Endothelial cell of umbilical vein (primary cell): ENCODE data around the gene FMNL3. TPM values are rescaled to one million over a fixed set of nuclear protein-coding genes. Genes with fewer than 3 reads are reported as not detected.
A peak's percentile ranks its signal among the peaks of the same experiment; 100 is the strongest.

Experiments
- BruUV-seq: library from RNA; stranded (reverse); fragments of 400-500 nt; replicated peaks from 2 replicates; lab custom pipeline; 2021; lab: Mats Ljungman, UMichigan
- CTCF ChIA-PET: fragments of 300-600, 350-600 bp; sonication (Branson Sonifier 250); formaldehyde crosslinking; loops from one replicate; lab custom pipeline; 2021; ENCODE audit warnings: antibody characterized with exemption, inconsistent platforms; lab: Charles Lee
- POLR2A ChIA-PET: fragments of 300-600, 350-600 bp; sonication (Branson Sonifier 250); formaldehyde crosslinking; loops from one replicate; lab custom pipeline; 2021; ENCODE audit warnings: antibody characterized with exemption, inconsistent platforms; lab: Charles Lee
- DNase-seq: peaks from one replicate; pipeline ENCODE4 v3.0.0-alpha.2; 2011; ENCODE audit warnings: low read depth, low spot score
- FAIRE-seq: peaks from 2 replicates; lab custom pipeline; 2011; peaks lifted over from hg19 to GRCh38; lab: Jason Lieb, UNC
- H2AFZ ChIP-seq: 2 replicates; pipeline ENCODE4 v1.6.0; 2012; ENCODE audit warnings: low read depth, low read length, control low read depth, inconsistent platforms
- H3K27ac ChIP-seq: 2 replicates; pipeline ENCODE4 v1.5.1; 2011; ENCODE audit warnings: low read depth, mild to moderate bottlenecking, control low read depth, low read length, moderate library complexity; ENCODE audit not compliant: insufficient read depth
- H3K27me3 ChIP-seq, 2 experiments: 2 replicates each; pipeline versions ENCODE4 v1.6.0 to v1.6.1; 2011; ENCODE audit warnings: low read length in 2 of 2, mixed read lengths in 1 of 2; ENCODE audit not compliant: control insufficient read depth in 2 of 2, insufficient read depth in 2 of 2
- H3K36me3 ChIP-seq, 2 experiments: 2 replicates in 1 of 2; 3 replicates in 1 of 2; pipeline ENCODE4 v1.5.1; 2011; ENCODE audit warnings: low read length in 2 of 2, mild to moderate bottlenecking in 1 of 2, moderate library complexity in 1 of 2; ENCODE audit not compliant: control insufficient read depth in 2 of 2, insufficient read depth in 2 of 2; ENCODE audit errors: extremely low read depth in 1 of 2
- H3K4me1 ChIP-seq: 3 replicates; pipeline ENCODE4 v1.5.1; 2011; ENCODE audit warnings: mild to moderate bottlenecking, low read length; ENCODE audit not compliant: control insufficient read depth, insufficient read depth; ENCODE audit errors: extremely low read depth
- H3K4me2 ChIP-seq: 2 replicates; pipeline ENCODE4 v1.6.1; 2011; ENCODE audit warnings: low read length, control low read depth, mixed read lengths; ENCODE audit not compliant: insufficient read depth
- H3K4me3 ChIP-seq, 3 experiments: fragments of 200-600 bp in 1 of 3; sonication (generic), shearing (Covaris generic) in 1 of 3; replicated peaks in 1 of 3; 2 replicates each; pipeline ENCODE4 v1.5.1; 2011 to 2016; ENCODE audit warnings: control low read depth in 3 of 3, low read length in 3 of 3, mild to moderate bottlenecking in 2 of 3, inconsistent platforms in 1 of 3, low read depth in 1 of 3, moderate library complexity in 1 of 3; ENCODE audit not compliant: insufficient read depth in 1 of 3
- H3K79me2 ChIP-seq: 2 replicates; pipeline ENCODE4 v1.6.0; 2012; ENCODE audit warnings: low read length, inconsistent platforms; ENCODE audit not compliant: control insufficient read depth, insufficient read depth
- H3K9ac ChIP-seq: replicated peaks from 2 replicates; pipeline ENCODE3; 2011; ENCODE audit warnings: low read length, control low read depth; ENCODE audit not compliant: insufficient read depth; ENCODE audit errors: extremely low read depth
- H3K9me1 ChIP-seq: replicated peaks from 3 replicates; pipeline ENCODE4 v1.6.0; 2011; ENCODE audit warnings: mild to moderate bottlenecking, low read length; ENCODE audit not compliant: control insufficient read depth, insufficient read depth; ENCODE audit errors: extremely low read depth
- H3K9me3 ChIP-seq: replicated peaks from 2 replicates; pipeline ENCODE4 v1.5.1; 2012; ENCODE audit warnings: low read length, inconsistent platforms; ENCODE audit not compliant: control insufficient read depth, insufficient read depth
- H4K20me1 ChIP-seq: replicated peaks from 2 replicates; pipeline ENCODE3; 2011; ENCODE audit warnings: mild to moderate bottlenecking, low read length; ENCODE audit not compliant: control insufficient read depth, insufficient read depth; ENCODE audit errors: extremely low read depth
- CTCF ChIP-seq, 2 donors: IDR thresholded peaks; 1 replicate in 1 of 2; 2 replicates in 1 of 2; pipeline ENCODE4 v1.5.1; 2011; ENCODE audit warnings: low read length in 2 of 2, mild to moderate bottlenecking in 2 of 2, moderate library complexity in 2 of 2, control low read depth in 1 of 2, inconsistent platforms in 1 of 2, low read depth in 1 of 2; ENCODE audit not compliant: insufficient read depth in 1 of 2; ENCODE audit errors: extremely low read depth in 1 of 2
- EZH2 ChIP-seq: IDR thresholded peaks from 2 replicates; pipeline ENCODE4 v1.6.1; 2012; ENCODE audit warnings: borderline replicate concordance, low read depth, mild to moderate bottlenecking, moderate library complexity, low read length, inconsistent platforms; ENCODE audit not compliant: severe bottlenecking
- FOS ChIP-seq: IDR thresholded peaks from 2 replicates; pipeline ENCODE4 v1.6.1; 2011; ENCODE audit warnings: mild to moderate bottlenecking, low read length, moderate library complexity, borderline replicate concordance; ENCODE audit not compliant: insufficient read depth
- GATA2 ChIP-seq: IDR thresholded peaks from 2 replicates; pipeline ENCODE4 v1.7.0; 2011; ENCODE audit warnings: low read depth, mild to moderate bottlenecking, moderate library complexity, mixed read lengths, low read length; ENCODE audit not compliant: insufficient read length, insufficient read depth
- JUN ChIP-seq: IDR thresholded peaks from 2 replicates; pipeline ENCODE4 v1.6.1; 2011; ENCODE audit warnings: borderline replicate concordance, low read depth; ENCODE audit not compliant: insufficient read length, insufficient read depth
- MAX ChIP-seq: IDR thresholded peaks from 2 replicates; pipeline ENCODE4 v1.6.1; 2011; ENCODE audit not compliant: insufficient read depth, insufficient read length
- MYC ChIP-seq: IDR thresholded peaks from one replicate; pipeline ENCODE4 v1.6.1; 2011; ENCODE audit warnings: mild to moderate bottlenecking, low read depth, low read length
- POLR2A ChIP-seq: IDR thresholded peaks from 2 replicates; pipeline ENCODE4 v1.6.1; 2012; ENCODE audit warnings: low read depth, mild to moderate bottlenecking, control low read depth, low read length
- POLR2AphosphoS5 ChIP-seq: IDR thresholded peaks from 2 replicates; pipeline ENCODE4 v1.6.1; 2012; ENCODE audit warnings: low read depth, mild to moderate bottlenecking, control low read depth, low read length, moderate library complexity; ENCODE audit not compliant: insufficient read depth
- dilution Hi-C: fragments of 300-500 bp; cut with MboI; formaldehyde crosslinking; loops from one replicate; pipeline ENCODE4 v1.15.0; 2019; ENCODE audit warnings: low sequenced_read_pairs; ENCODE audit not compliant: extremely low pct_ligation_motif_present
- intact Hi-C: fragments of 100-400 bp; cut with micrococcal nuclease; formaldehyde crosslinking; loops from one replicate; pipeline ENCODE4 v1.10.0; 2022
- polyA plus RNA-seq, 4 experiments: library from polyadenylated mRNA; depleted of rRNA in 3 of 4; stranded (reverse) in 3 of 4; unstranded in 1 of 4; fragments of >200 nt; gene quantifications; 2 replicates each; pipeline versions ENCODE4 v1.2.1 to v1.2.3, GENCODE V29; 2011 to 2012; ENCODE audit warnings: missing spikeins in 1 of 4
- total RNA-seq: library from RNA; stranded (reverse); gene quantifications from 2 replicates; pipeline ENCODE4 v1.2.3, GENCODE V29; 2021

FMNL3 gene
- total and polyA plus RNA-seq, 2 donors (not counting 3 experiments of a cell fraction or from before 2014, with no cell fraction given): 35.1 to 93.3 TPM

GRCh38 chr12:49661746-49662145, 45.5 kb downstream of the FMNL3 start:
- POLR2A ChIA-PET: no interaction called here
- no peak overlapping the region for H3K9ac ChIP-seq
- H4K20me1 ChIP-seq: no peaks in the 10 kb centered on the region
- no peaks in the 10 kb centered on the region for H3K27me3 ChIP-seq
- H3K79me2 ChIP-seq: peaks cover 11% of the 10 kb centered on the region
- dilution Hi-C loops: no loop called here
- no peak for TF ChIP-seq POLR2A
- TF ChIP-seq FOS: no peak
- no peak for TF ChIP-seq CTCF (IDR thresholded peaks at IDR 0.05; ENCODE audit: extremely low read depth in 1 of 2, insufficient read depth in 1 of 2, low read depth in 1 of 2, low read length in 2 of 2)
- TF ChIP-seq MYC: no peak
- no peak for TF ChIP-seq GATA2
- no peak for TF ChIP-seq EZH2
- no peak for TF ChIP-seq JUN
- TF ChIP-seq MAX: no peak
- TF ChIP-seq POLR2AphosphoS5: no peak
- H3K4me3 ChIP-seq: no peak overlapping the region
- peaks cover 14 to 34% of the 10 kb centered on the region in 2 experiments for H3K36me3 ChIP-seq
- BruUV-seq: no TSS peak
- no peak for DNase-seq
- H3K4me1 ChIP-seq: peaks cover 44% of the 10 kb centered on the region
- CTCF ChIA-PET: interaction anchor here (2.0 to 4.1 kb wide), 2 partner anchors 12 to 14 kb away, joined by 8 to 32 read pairs; no protein-coding TSS in a partner anchor
- H3K4me2 ChIP-seq: no peak overlapping the region
- H2AFZ ChIP-seq: no peak overlapping the region
- no peaks in the 10 kb centered on the region for H3K9me3 ChIP-seq
- peak overlapping the region; percentile 100 for H3K27ac ChIP-seq
- no peak for FAIRE-seq
- no peaks in the 10 kb centered on the region for H3K9me1 ChIP-seq
- intact Hi-C loops: no loop called here
